H1 (cell line): ENCODE data around the gene NMUR1. TPM values are rescaled to one million over a fixed set of nuclear protein-coding genes. Genes with fewer than 3 reads are reported as not detected.

Experiments used
- EP300 ChIP-seq, 2 experiments: IDR thresholded peaks; 1 replicate in 1 of 2; 2 replicates in 1 of 2; pipeline ENCODE4 v1.6.1; 2011 to 2012; ENCODE audit warnings: low read depth in 2 of 2, low read length in 2 of 2, mild to moderate bottlenecking in 2 of 2, borderline replicate concordance in 1 of 2, inconsistent platforms in 1 of 2, moderate library complexity in 1 of 2
- KDM4A ChIP-seq: IDR thresholded peaks from one replicate; pipeline ENCODE4 v1.7.1; 2012; ENCODE audit warnings: low read depth, mild to moderate bottlenecking, moderate library complexity, low read length, inconsistent platforms; ENCODE audit not compliant: severe bottlenecking
- KDM5A ChIP-seq: fragments of 200-600 bp; IDR thresholded peaks from 2 replicates; pipeline ENCODE4 v1.7.1; 2012; ENCODE audit warnings: mild to moderate bottlenecking, low read length, inconsistent platforms, mixed read lengths
- MAX ChIP-seq: IDR thresholded peaks from 2 replicates; pipeline ENCODE4 v1.6.1; 2012; ENCODE audit warnings: inconsistent platforms
- RNF2 ChIP-seq: fragments of 200-900, 300-1000 bp; sonication (generic); IDR thresholded peaks from 2 replicates; pipeline ENCODE4 v1.7.1; 2016; ENCODE audit warnings: borderline replicate concordance, low read depth, mild to moderate bottlenecking, antibody characterized with exemption, low read length; ENCODE audit not compliant: poor library complexity, severe bottlenecking; ENCODE audit errors: missing control alignments
- polyA plus RNA-seq, 7 experiments: library from polyadenylated mRNA; depleted of rRNA in 3 of 7; stranded (reverse) in 5 of 7; unstranded in 2 of 7; fragments of >200 nt in 5 of 7; fragments of 200-250 nt in 2 of 7; gene quantifications; 1 replicate in 5 of 7; 2 replicates in 1 of 7; 4 replicates in 1 of 7; pipeline versions ENCODE4 v1.2.1 to v1.2.3, GENCODE V29; 2011 to 2013; ENCODE audit warnings: missing spikeins in 2 of 7, mixed read lengths in 2 of 7
- total RNA-seq: library from RNA; stranded (reverse); fragmentation: NEBNext Ultra II Directional; extraction: Animal tissue kit (Norgen Biotek cat#: 25700); gene quantifications from 2 replicates; pipeline ENCODE4 v1.2.1, GENCODE V29; 2021

The NMUR1 gene
- total and polyA plus RNA-seq, 2 of the 8 experiments (the other 6 are each of a cell fraction or from before 2014, with no cell fraction given): 0.56 to 1.5 TPM

- TF ChIP-seq RNF2 (no peak), MAX (no peak), EP300 (IDR thresholded peaks at IDR 0.05; ENCODE audit: borderline replicate concordance in 1 of 2, low read depth in 2 of 2, low read length in 2 of 2) (no peak), KDM5A (no peak), KDM4A (no peak)
- TF ChIP-seq, all 59 proteins: peak for 0
These were observed 39.4 kb downstream of the NMUR1 start (continued) for GRCh38 chr2:231490801-231491200.
